ENCODE data around the gene SAXO2. TPM values are rescaled to one million over a fixed set of nuclear protein-coding genes. Genes with fewer than 3 reads are reported as not detected.

SAXO2 gene
- total RNA-seq, 4 donors from 2014 or later = 5.0 TPM; not detected in 3

DNA sequence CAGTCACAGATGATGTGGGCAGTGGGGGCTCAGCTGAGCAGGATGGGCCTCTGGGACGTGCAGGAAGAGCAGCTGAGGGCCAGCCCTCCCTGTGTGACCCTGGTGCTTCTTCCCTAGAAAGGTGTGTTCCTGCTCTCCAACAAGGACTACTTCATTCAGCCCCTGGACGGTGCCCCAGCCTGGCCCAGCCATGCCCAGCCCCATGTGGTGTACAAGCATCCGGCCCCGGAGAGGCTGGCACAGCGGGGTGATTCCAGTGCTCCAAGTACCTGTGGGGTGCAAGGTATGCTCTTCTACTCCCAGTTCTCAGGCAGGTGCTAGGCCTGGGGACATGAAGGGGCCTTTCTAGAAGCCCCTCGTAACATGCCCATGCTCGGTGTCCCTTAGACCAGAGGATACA, 38.3 kb downstream of the SAXO2 start:
- no peak for DNase-seq
- no peak overlapping the region for H3K27ac ChIP-seq
- H3K36me3 ChIP-seq = no peaks in the 10 kb centered on the region
- H3K4me3 ChIP-seq = no peak overlapping the region
- TF ChIP-seq POLR2A (IDR thresholded peaks at IDR 0.05) = no peak
- TF ChIP-seq, protein P1, sequence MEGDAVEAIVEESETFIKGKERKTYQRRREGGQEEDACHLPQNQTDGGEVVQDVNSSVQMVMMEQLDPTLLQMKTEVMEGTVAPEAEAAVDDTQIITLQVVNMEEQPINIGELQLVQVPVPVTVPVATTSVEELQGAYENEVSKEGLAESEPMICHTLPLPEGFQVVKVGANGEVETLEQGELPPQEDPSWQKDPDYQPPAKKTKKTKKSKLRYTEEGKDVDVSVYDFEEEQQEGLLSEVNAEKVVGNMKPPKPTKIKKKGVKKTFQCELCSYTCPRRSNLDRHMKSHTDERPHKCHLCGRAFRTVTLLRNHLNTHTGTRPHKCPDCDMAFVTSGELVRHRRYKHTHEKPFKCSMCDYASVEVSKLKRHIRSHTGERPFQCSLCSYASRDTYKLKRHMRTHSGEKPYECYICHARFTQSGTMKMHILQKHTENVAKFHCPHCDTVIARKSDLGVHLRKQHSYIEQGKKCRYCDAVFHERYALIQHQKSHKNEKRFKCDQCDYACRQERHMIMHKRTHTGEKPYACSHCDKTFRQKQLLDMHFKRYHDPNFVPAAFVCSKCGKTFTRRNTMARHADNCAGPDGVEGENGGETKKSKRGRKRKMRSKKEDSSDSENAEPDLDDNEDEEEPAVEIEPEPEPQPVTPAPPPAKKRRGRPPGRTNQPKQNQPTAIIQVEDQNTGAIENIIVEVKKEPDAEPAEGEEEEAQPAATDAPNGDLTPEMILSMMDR (IDR thresholded peaks at IDR 0.05) = no peak
- peaks cover 0 to 5% (median 0%) of the 10 kb centered on the region in 4 donors for H3K4me1 ChIP-seq
- H3K9me3 ChIP-seq = no peaks in the 10 kb centered on the region
- H3K27me3 ChIP-seq = no peaks in the 10 kb centered on the region

DNA sequence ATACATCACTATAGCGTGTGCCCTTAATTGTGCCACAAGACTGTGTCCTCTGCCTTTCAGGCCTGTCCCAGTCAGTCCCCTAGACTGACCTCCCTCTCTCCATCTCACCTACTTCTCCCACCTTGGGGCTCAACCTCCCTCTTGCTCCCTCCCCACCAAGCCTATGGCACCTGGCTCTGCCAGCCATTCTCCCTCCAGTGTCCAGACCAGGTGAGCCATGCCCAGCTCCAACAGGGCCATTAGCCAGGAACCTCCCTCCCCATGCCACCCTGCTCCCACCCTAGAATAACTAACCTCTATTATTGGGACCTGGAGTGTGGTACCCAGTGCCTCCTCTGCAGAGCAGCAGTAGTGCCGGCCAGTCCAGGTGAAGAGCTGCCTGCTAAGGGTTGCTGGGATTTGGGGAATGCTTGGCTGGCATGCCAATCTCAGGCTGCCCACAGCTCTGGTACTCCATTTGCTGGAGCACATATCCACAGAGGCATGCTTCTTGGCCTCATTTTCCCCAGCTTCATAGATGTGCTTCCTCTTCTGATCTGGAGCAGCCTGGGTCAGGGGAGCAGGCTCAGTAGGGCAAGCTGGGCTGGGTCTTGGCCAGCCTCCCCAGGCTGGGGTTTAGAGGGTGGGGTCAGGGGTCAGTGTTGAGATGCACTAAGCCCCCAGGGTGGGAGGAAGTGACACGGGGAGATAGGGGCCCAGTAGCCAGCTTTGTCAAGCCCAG, 38.8 kb downstream of the SAXO2 start:
- peaks cover 0 to 5% (median 0%) of the 10 kb centered on the region in 4 donors for H3K4me1 ChIP-seq
- no peaks in the 10 kb centered on the region for H3K27me3 ChIP-seq
- no peak for TF ChIP-seq POLR2A (IDR thresholded peaks at IDR 0.05)
- TF ChIP-seq, protein P1 (IDR thresholded peaks at IDR 0.05) = no peak
- H3K9me3 ChIP-seq = no peaks in the 10 kb centered on the region
- no peak overlapping the region for H3K4me3 ChIP-seq
- DNase-seq = no peak
- no peaks in the 10 kb centered on the region for H3K36me3 ChIP-seq
- H3K27ac ChIP-seq = no peak overlapping the region

DNA sequence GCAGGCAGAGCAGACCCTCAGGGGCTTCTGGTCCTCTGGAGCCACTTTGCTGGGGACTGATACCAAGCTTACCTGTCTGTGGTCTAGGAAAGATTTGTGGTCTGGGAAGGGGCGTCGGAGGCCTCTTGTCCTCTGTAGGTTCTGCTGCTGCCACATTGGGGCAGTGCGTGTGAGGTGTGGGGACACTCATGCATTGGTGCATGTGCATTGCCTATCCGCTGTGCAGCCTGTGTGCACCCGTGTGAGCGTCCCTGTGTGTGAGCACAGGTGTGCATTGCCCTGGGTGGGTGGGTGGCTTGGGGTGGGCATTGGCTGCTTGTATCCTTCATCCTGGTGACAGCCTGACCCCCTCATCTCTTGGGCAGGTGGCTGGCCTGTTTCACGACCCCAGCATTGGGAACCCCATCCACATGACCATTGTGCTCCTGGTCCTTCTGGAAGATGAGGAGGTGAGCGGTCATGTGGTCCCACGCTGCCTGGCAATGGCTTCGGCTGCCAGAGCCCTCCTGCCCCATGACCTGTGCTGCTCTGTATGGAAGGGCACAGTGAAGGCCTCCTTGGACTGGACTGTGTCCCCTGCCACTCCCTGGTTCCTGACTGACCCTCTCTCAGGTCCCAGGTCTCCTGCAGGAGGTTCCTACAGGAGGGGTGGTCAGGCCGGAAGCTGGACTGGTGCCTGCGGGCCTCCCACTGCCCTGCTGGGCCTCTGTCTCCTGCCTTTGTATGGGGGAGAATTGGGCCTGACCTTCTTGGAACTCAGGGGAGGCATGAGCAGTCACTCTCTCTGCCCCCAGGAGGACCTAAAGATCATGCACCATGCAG, 41.5 kb downstream of the SAXO2 start:
- no peak overlapping the region for H3K27ac ChIP-seq
- no peaks in the 10 kb centered on the region for H3K9me3 ChIP-seq
- H3K27me3 ChIP-seq = no peaks in the 10 kb centered on the region
- H3K4me1 ChIP-seq = no peaks in the 10 kb centered on the region
- no peak overlapping the region for H3K4me3 ChIP-seq
- TF ChIP-seq, protein P1 (IDR thresholded peaks at IDR 0.05) = no peak
- TF ChIP-seq POLR2A (IDR thresholded peaks at IDR 0.05) = no peak
- H3K36me3 ChIP-seq = no peaks in the 10 kb centered on the region
- no peak for DNase-seq

DNA sequence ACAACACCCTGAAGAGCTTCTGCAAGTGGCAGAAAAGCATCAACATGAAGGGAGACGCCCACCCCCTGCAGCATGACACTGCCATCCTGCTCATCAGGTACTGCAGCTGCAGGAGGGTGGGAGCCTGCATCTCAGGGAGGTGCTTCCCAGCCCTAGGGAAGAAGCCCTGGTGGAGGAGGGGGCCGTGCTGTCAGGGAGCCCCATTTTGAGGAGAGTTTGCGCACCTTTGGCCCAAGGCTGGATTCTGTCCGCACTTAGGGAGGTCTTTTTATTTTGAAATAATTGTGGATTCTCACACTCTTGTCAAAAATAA, 42.1 kb downstream of the SAXO2 start:
- Histone ChIP-seq H3K36me3 (no peaks in the 10 kb centered on the region), H3K27me3 (no peaks in the 10 kb centered on the region), H3K27ac (no peak overlapping the region), H3K9me3 (no peaks in the 10 kb centered on the region), H3K4me3 (no peak overlapping the region), H3K4me1 (no peaks in the 10 kb centered on the region)
- DNase-seq = no peak
- TF ChIP-seq POLR2A (IDR thresholded peaks at IDR 0.05) = no peak
- TF ChIP-seq, protein P1 (IDR thresholded peaks at IDR 0.05) = no peak

- TF ChIP-seq, protein P1 (IDR thresholded peaks at IDR 0.05) = no peak
- TF ChIP-seq POLR2A (IDR thresholded peaks at IDR 0.05) = no peak
- H3K36me3 ChIP-seq = no peaks in the 10 kb centered on the region
- no peak overlapping the region for H3K4me3 ChIP-seq
- DNase-seq = no peak
- H3K9me3 ChIP-seq = no peaks in the 10 kb centered on the region
- no peaks in the 10 kb centered on the region for H3K27me3 ChIP-seq
- H3K27ac ChIP-seq = no peak overlapping the region
- no peaks in the 10 kb centered on the region for H3K4me1 ChIP-seq
Observed at GRCh38 chr15:82305621-82306048, 43.0 kb downstream of the SAXO2 start.
